H9 (cell line): ENCODE measurements around the gene MED28. TPM values are rescaled to one million over a fixed set of nuclear protein-coding genes. Genes with fewer than 3 reads are reported as not detected.

Experiments used
- DNase-seq: peaks from one replicate; pipeline ENCODE4 v3.0.0-alpha.2; 2017
- H2AFZ ChIP-seq: one replicate; pipeline ENCODE4 v1.6.1; 2013; ENCODE audit warnings: mild to moderate bottlenecking, low read length, control low read depth, moderate library complexity
- H2AK5ac ChIP-seq: 2 replicates; pipeline ENCODE4 v1.6.1; 2013; ENCODE audit warnings: low read length, control low read depth, mixed read lengths; ENCODE audit not compliant: insufficient read length
- H2BK120ac ChIP-seq: one replicate; pipeline ENCODE4 v1.6.1; 2013; ENCODE audit warnings: low read depth, mild to moderate bottlenecking, low read length, control low read depth, inconsistent platforms; ENCODE audit not compliant: poor library complexity, severe bottlenecking
- H2BK12ac ChIP-seq: 2 replicates; pipeline ENCODE4 v1.6.1; 2013; ENCODE audit warnings: low read length, control low read depth, mixed read lengths, low read depth; ENCODE audit not compliant: insufficient read length
- H2BK15ac ChIP-seq: 2 replicates; pipeline ENCODE4 v1.6.1; 2013; ENCODE audit warnings: low read depth, low read length, control low read depth
- H2BK20ac ChIP-seq: one replicate; pipeline ENCODE4 v1.6.1; 2013; ENCODE audit warnings: low read depth, mild to moderate bottlenecking, low read length, control low read depth, inconsistent platforms; ENCODE audit not compliant: poor library complexity, severe bottlenecking
- H2BK5ac ChIP-seq: 2 replicates; pipeline ENCODE4 v1.6.1; 2013; ENCODE audit warnings: low read length, control low read depth, mixed read lengths; ENCODE audit not compliant: insufficient read length
- H3K14ac ChIP-seq: 2 replicates; pipeline ENCODE4 v1.6.1; 2013; ENCODE audit warnings: low read length, control low read depth; ENCODE audit not compliant: insufficient read depth
- H3K18ac ChIP-seq: 2 replicates; pipeline ENCODE4 v1.6.1; 2013; ENCODE audit warnings: low read depth, mild to moderate bottlenecking, mixed read lengths, low read length, control low read depth; ENCODE audit not compliant: insufficient read length
- H3K23ac ChIP-seq: 2 replicates; pipeline ENCODE4 v1.6.1; 2013; ENCODE audit warnings: low read length, control low read depth, mixed read lengths, low read depth; ENCODE audit not compliant: insufficient read length
- H3K23me2 ChIP-seq: 2 replicates; pipeline ENCODE4 v1.6.1; 2013; ENCODE audit warnings: low read depth, mild to moderate bottlenecking, mixed read lengths, low read length, control low read depth; ENCODE audit not compliant: insufficient read length, poor library complexity, severe bottlenecking
- H3K27ac ChIP-seq: 2 replicates; pipeline ENCODE4 v1.5.1; 2013; ENCODE audit warnings: low read length, control low read depth, mixed read lengths, low read depth; ENCODE audit not compliant: insufficient read length
- H3K27me3 ChIP-seq: 2 replicates; pipeline ENCODE4 v1.6.1; 2013; ENCODE audit warnings: low read length, control low read depth, inconsistent platforms; ENCODE audit not compliant: insufficient read depth
- H3K4ac ChIP-seq: 2 replicates; pipeline ENCODE4 v1.6.1; 2013; ENCODE audit warnings: low read depth, mild to moderate bottlenecking, control low read depth, inconsistent platforms, low read length, moderate library complexity
- H3K4me1 ChIP-seq: 2 replicates; pipeline ENCODE4 v1.6.1; 2013; ENCODE audit warnings: low read length, control low read depth, inconsistent platforms; ENCODE audit not compliant: insufficient read depth
- H3K4me2 ChIP-seq: 2 replicates; pipeline ENCODE4 v1.6.1; 2013; ENCODE audit warnings: low read length, control low read depth, mixed read lengths; ENCODE audit not compliant: insufficient read length, insufficient read depth
- H3K56ac ChIP-seq: 2 replicates; pipeline ENCODE4 v1.6.1; 2013; ENCODE audit warnings: low read depth, mild to moderate bottlenecking, mixed read lengths, low read length, control low read depth; ENCODE audit not compliant: insufficient read length
- H3K79me1 ChIP-seq: 2 replicates; pipeline ENCODE4 v1.6.1; 2013; ENCODE audit warnings: low read depth, mild to moderate bottlenecking, moderate library complexity, low read length, control low read depth, inconsistent platforms; ENCODE audit not compliant: insufficient read depth, poor library complexity, severe bottlenecking
- H3K79me2 ChIP-seq: 2 replicates; pipeline ENCODE4 v1.6.1; 2013; ENCODE audit warnings: low read length, control low read depth, inconsistent platforms; ENCODE audit not compliant: insufficient read depth
- H3K9ac ChIP-seq: 2 replicates; pipeline ENCODE4 v1.6.1; 2013; ENCODE audit warnings: low read length, control low read depth, mixed read lengths; ENCODE audit not compliant: insufficient read length; ENCODE audit errors: extremely low read depth
- H3K9me3 ChIP-seq: one replicate; pipeline ENCODE4 v1.6.1; 2013; ENCODE audit warnings: low read depth, low read length, inconsistent platforms; ENCODE audit not compliant: control insufficient read depth
- H3T11ph ChIP-seq: one replicate; pipeline ENCODE4 v1.6.1; 2013; ENCODE audit warnings: mild to moderate bottlenecking, low read length, control low read depth, inconsistent platforms
- H4K20me1 ChIP-seq: one replicate; pipeline ENCODE4 v1.6.1; 2013; ENCODE audit not compliant: control insufficient read depth, insufficient read length, insufficient read depth
- H4K5ac ChIP-seq: 2 replicates; pipeline ENCODE4 v1.6.1; 2013; ENCODE audit warnings: low read depth, mild to moderate bottlenecking, mixed read lengths, low read length, control low read depth; ENCODE audit not compliant: insufficient read length
- H4K8ac ChIP-seq: replicated peaks from 2 replicates; pipeline ENCODE4 v1.6.1; 2013; ENCODE audit warnings: low read length, control low read depth, mixed read lengths, low read depth; ENCODE audit not compliant: insufficient read length
- H4K91ac ChIP-seq: 2 replicates; pipeline ENCODE4 v1.6.1; 2013; ENCODE audit warnings: low read depth, mild to moderate bottlenecking, moderate library complexity, mixed read lengths, low read length, control low read depth; ENCODE audit not compliant: insufficient read length
- H3K27ac Mint-ChIP-seq, 3 experiments: 2 replicates in 2 of 3; 3 replicates in 1 of 3; pipeline ENCODE4 v1.8.0; 2020 to 2021; ENCODE audit warnings: mixed read lengths in 3 of 3, mild to moderate bottlenecking in 1 of 3, moderate library complexity in 1 of 3
- H3K27me3 Mint-ChIP-seq: 2 replicates; pipeline ENCODE4 v1.8.0; 2021; ENCODE audit warnings: low read depth, mild to moderate bottlenecking, moderate library complexity, mixed read lengths
- H3K36me3 Mint-ChIP-seq, 3 experiments: 2 replicates in 2 of 3; 3 replicates in 1 of 3; pipeline ENCODE4 v1.8.0; 2020 to 2021; ENCODE audit warnings: low read depth in 3 of 3, mixed read lengths in 3 of 3; ENCODE audit not compliant: insufficient read depth in 1 of 3
- H3K4me1 Mint-ChIP-seq, 2 experiments: 2 replicates each; pipeline ENCODE4 v1.8.0; 2020; ENCODE audit warnings: mixed read lengths in 2 of 2
- H3K4me3 Mint-ChIP-seq, 2 experiments: 2 replicates in 1 of 2; 3 replicates in 1 of 2; pipeline ENCODE4 v1.8.0; 2020 to 2021; ENCODE audit warnings: mild to moderate bottlenecking in 2 of 2, mixed read lengths in 2 of 2, moderate library complexity in 1 of 2
- H3K9me3 Mint-ChIP-seq, 2 experiments: 2 replicates in 1 of 2; 3 replicates in 1 of 2; pipeline ENCODE4 v1.8.0; 2020; ENCODE audit warnings: mild to moderate bottlenecking in 2 of 2, mixed read lengths in 2 of 2, moderate library complexity in 1 of 2
- CTCF ChIP-seq: fragments of 200-600 bp; sonication (generic); conservative IDR thresholded peaks from 3 replicates; pipeline ENCODE4 v1.8.0; 2021; ENCODE audit warnings: antibody characterized with exemption, mild to moderate bottlenecking
- WGBS: extraction: QIAGEN DNeasy Blood & Tissue Kit; methylation state at CpG from one replicate; pipeline ENCODE4 v1.1.7; 2013; ENCODE audit warnings: missing lambda C conversion rate, low lambda C conversion rate, mixed read lengths; ENCODE audit not compliant: insufficient read length; ENCODE audit errors: extremely low coverage; 5-methylcytosine and 5-hydroxymethylcytosine counted together
- total RNA-seq: library from RNA; stranded (reverse); gene quantifications from 2 replicates; pipeline ENCODE4 v1.2.1, GENCODE V29; 2021

MED28 gene
- total RNA-seq, 1 experiment from 2014 or later = 90.4 TPM

- H3K9ac ChIP-seq = no peak overlapping the region
- no peaks in the 10 kb centered on the region for H4K20me1 ChIP-seq
- H3K23ac ChIP-seq = no peak overlapping the region
- Mint-ChIP-seq H3K27ac (no peak overlapping the region), H3K36me3 (no peaks in the 10 kb centered on the region), H3K27me3 (peaks cover 4% of the 10 kb centered on the region), H3K9me3 (no peaks in the 10 kb centered on the region), H3K4me3 (no peak overlapping the region), H3K4me1 (peaks cover 0 to 8% of the 10 kb centered on the region in 2 experiments; a peak in 1 of 4 replicates)
- H3K56ac ChIP-seq = no peak overlapping the region
- H3K9me3 ChIP-seq = no peaks in the 10 kb centered on the region
- no peak overlapping the region for H3K4ac ChIP-seq
- DNase-seq = no peak
- no peaks in the 10 kb centered on the region for H3K23me2 ChIP-seq
- no peaks in the 10 kb centered on the region for H3K79me1 ChIP-seq
- no peak overlapping the region for H4K5ac ChIP-seq
- no peaks in the 10 kb centered on the region for H3K79me2 ChIP-seq
- H2AK5ac ChIP-seq = no peak overlapping the region
- H3K4me2 ChIP-seq = no peak overlapping the region
- no peak overlapping the region for H2AFZ ChIP-seq
- no peak overlapping the region for H2BK5ac ChIP-seq
- no peak overlapping the region for H2BK20ac ChIP-seq
- H4K8ac ChIP-seq = no peak overlapping the region
- no peak overlapping the region for H3K27ac ChIP-seq
- no peak overlapping the region for H4K91ac ChIP-seq
- WGBS = no CpG with 5 or more reads among the region's 3 CpGs
- no peak overlapping the region for H2BK120ac ChIP-seq
- H3T11ph ChIP-seq = no peak overlapping the region
- H3K14ac ChIP-seq = no peak overlapping the region
- no peak overlapping the region for H2BK12ac ChIP-seq
- no peaks in the 10 kb centered on the region for H3K4me1 ChIP-seq
- H2BK15ac ChIP-seq = no peak overlapping the region
- H3K18ac ChIP-seq = no peak overlapping the region
- H3K27me3 ChIP-seq = no peaks in the 10 kb centered on the region
- TF ChIP-seq CTCF = no peak
Measured at GRCh38 chr4:17565846-17566245, 48.6 kb upstream of the MED28 start.
